ENCODE data around the gene C15orf40.
"Not testable (repeated sequence)": the region's sequence is repeated elsewhere in the genome, so short reads cannot be mapped to it uniquely, and the experiment has no call there.

The C15orf40 gene

GRCh38 chr15:82942691-82943090, 68.7 kb downstream of the C15orf40 start:
- no peak overlapping the region for H3K27ac ChIP-seq (ENCODE audit: insufficient read depth in 1 of 2, low read depth in 1 of 2, low read length in 2 of 2, poor library complexity in 1 of 2, severe bottlenecking in 2 of 2)
- H3K4me1 ChIP-seq (ENCODE audit: control extremely low read depth in 1 of 4, control insufficient read depth in 4 of 4, insufficient read depth in 4 of 4, low read length in 3 of 4): no peaks in the 10 kb centered on the region
- 98% methylated on average over 7 of the region's 8 CpGs for WGBS (ENCODE audit: insufficient coverage)
- ChIA-PET POLR2A (no interaction called here), CTCF (interaction anchor here (0.8 to 1.0 kb wide), 2 partner anchors 31 to 620 kb away, joined by 3 read pairs; no protein-coding TSS in a partner anchor)
- no peaks in the 10 kb centered on the region for H3K9me3 ChIP-seq (ENCODE audit: control extremely low read depth in 1 of 5, control insufficient read depth in 4 of 5, insufficient read depth in 2 of 5, low read depth in 1 of 5, low read length in 4 of 5)
- DNase-seq: no peak
- H3K4me3 ChIP-seq (ENCODE audit: control insufficient read depth in 1 of 7, extremely low read depth in 1 of 7, insufficient read depth in 4 of 7, low read depth in 2 of 7, low read length in 6 of 7): no peak overlapping the region
- H3K27me3 ChIP-seq (replicated peaks in 2 of 5; ENCODE audit: control insufficient read depth in 4 of 5, insufficient read depth in 5 of 5, low read length in 4 of 5): no peaks in the 10 kb centered on the region
- no peaks in the 10 kb centered on the region for H3K36me3 ChIP-seq (ENCODE audit: control insufficient read depth in 4 of 4, insufficient read depth in 4 of 4, low read length in 3 of 4)

- POLR2A ChIA-PET; H3K9me3 ChIP-seq (ENCODE audit: control extremely low read depth in 1 of 5, control insufficient read depth in 4 of 5, insufficient read depth in 2 of 5, low read depth in 1 of 5, low read length in 4 of 5); DNase-seq; H3K4me3 ChIP-seq (ENCODE audit: control insufficient read depth in 1 of 7, extremely low read depth in 1 of 7, insufficient read depth in 4 of 7, low read depth in 2 of 7, low read length in 6 of 7); H3K4me1 ChIP-seq (ENCODE audit: control extremely low read depth in 1 of 4, control insufficient read depth in 4 of 4, insufficient read depth in 4 of 4, low read length in 3 of 4); H3K27me3 ChIP-seq (replicated peaks in 2 of 5; ENCODE audit: control insufficient read depth in 4 of 5, insufficient read depth in 5 of 5, low read length in 4 of 5); H3K27ac ChIP-seq (ENCODE audit: insufficient read depth in 1 of 2, low read depth in 1 of 2, low read length in 2 of 2, poor library complexity in 1 of 2, severe bottlenecking in 2 of 2); H3K36me3 ChIP-seq (ENCODE audit: control insufficient read depth in 4 of 4, insufficient read depth in 4 of 4, low read length in 3 of 4): not testable (repeated sequence)
- WGBS (ENCODE audit: insufficient coverage): 100% methylated on average over 4 of the region's 6 CpGs
- CTCF ChIA-PET: interaction anchor here (0.7 kb wide), 1 partner anchor 128 kb away, joined by 4 read pairs; no protein-coding TSS in a partner anchor
Measured at GRCh38 chr15:82939678-82940077, 71.8 kb downstream of the C15orf40 start.

Data from common myeloid progenitor, CD34-positive (primary cell).